Panc1 (cell line): ENCODE measurements around the gene ENAH. TPM values are rescaled to one million over a fixed set of nuclear protein-coding genes. Genes with fewer than 3 reads are reported as not detected.

ENCODE experiments used
- ATAC-seq: fragments of 200-7000 bp; cut with Tn5 transposase; 2 replicates; pipeline ENCODE4 v1.9.1; 2020; ENCODE audit warnings: mild to moderate bottlenecking, moderate library complexity
- BruUV-seq: library from RNA; stranded (reverse); fragments of 400-500 nt; replicated peaks from 2 replicates; lab custom pipeline; 2021; lab: Mats Ljungman, UMichigan
- CTCF ChIA-PET: fragments of 300-600 bp; sonication (Branson Sonifier 250); formaldehyde crosslinking; loops from one replicate; lab custom pipeline; 2022; ENCODE audit warnings: antibody characterized with exemption; lab: Charles Lee
- POLR2A ChIA-PET: fragments of 300-600 bp; sonication (Branson Sonifier 250); formaldehyde crosslinking; loops from one replicate; lab custom pipeline; 2022; ENCODE audit warnings: antibody characterized with exemption; lab: Charles Lee
- DNase-seq: peaks from one replicate; pipeline ENCODE4 v3.0.0-alpha.2; 2010; ENCODE audit warnings: low read depth, low spot score
- H3K27ac ChIP-seq: 2 replicates; pipeline ENCODE4 v1.5.1; 2011; ENCODE audit warnings: mild to moderate bottlenecking, low read length, inconsistent platforms
- H3K27me3 ChIP-seq: fragments of 200-500 bp; sonication (Bioruptor generic); 2 replicates; pipeline ENCODE4 v1.6.0; 2014; ENCODE audit warnings: low read length, inconsistent platforms; ENCODE audit not compliant: control insufficient read depth, insufficient read depth
- H3K36me3 ChIP-seq: fragments of 200-500 bp; sonication (Bioruptor generic); 2 replicates; pipeline ENCODE4 v1.5.1; 2014; ENCODE audit warnings: inconsistent platforms, mild to moderate bottlenecking, low read length, moderate library complexity; ENCODE audit not compliant: control insufficient read depth, insufficient read depth
- H3K4me1 ChIP-seq: 2 replicates; pipeline ENCODE4 v1.5.1; 2011; ENCODE audit warnings: inconsistent platforms, mild to moderate bottlenecking, low read length, moderate library complexity; ENCODE audit not compliant: control insufficient read depth, insufficient read depth
- H3K4me3 ChIP-seq, 2 experiments: 2 replicates each; pipeline ENCODE4 v1.5.1; 2011 to 2012; ENCODE audit warnings: low read depth in 2 of 2, low read length in 2 of 2, mild to moderate bottlenecking in 2 of 2, inconsistent platforms in 1 of 2, moderate library complexity in 1 of 2
- H3K9me3 ChIP-seq: fragments of 200-500 bp; sonication (Bioruptor generic); 2 replicates; pipeline ENCODE4 v1.5.1; 2014; ENCODE audit warnings: low read depth, mild to moderate bottlenecking, inconsistent platforms, low read length, moderate library complexity; ENCODE audit not compliant: control insufficient read depth, insufficient read depth
- CTCF ChIP-seq: fragments of 450-650 bp; IDR thresholded peaks from 2 replicates; pipeline ENCODE4 v1.5.1; 2017; ENCODE audit warnings: mild to moderate bottlenecking
- POLR2AphosphoS5 ChIP-seq: IDR thresholded peaks from 2 replicates; pipeline ENCODE4 v1.6.1; 2012; ENCODE audit warnings: mild to moderate bottlenecking, low read depth, low read length, moderate library complexity
- REST ChIP-seq, 2 experiments: IDR thresholded peaks; 2 replicates each; pipeline ENCODE4 v1.6.1; 2011 to 2012; ENCODE audit warnings: low read depth in 2 of 2, control low read depth in 1 of 2, low read length in 1 of 2, mild to moderate bottlenecking in 1 of 2, moderate library complexity in 1 of 2; ENCODE audit not compliant: insufficient read depth in 1 of 2
- SIN3A ChIP-seq: IDR thresholded peaks from 2 replicates; pipeline ENCODE4 v1.6.1; 2012; ENCODE audit warnings: low read depth, mild to moderate bottlenecking, low read length, moderate library complexity, borderline replicate concordance; ENCODE audit not compliant: insufficient read depth
- TCF7L2 ChIP-seq: IDR thresholded peaks from 2 replicates; pipeline ENCODE4 v1.6.1; 2011; ENCODE audit warnings: mild to moderate bottlenecking, low read depth, low read length, inconsistent platforms
- in situ Hi-C: cut with HindIII; loops from 2 replicates; pipeline ENCODE4 v1.10.0; 2016; ENCODE audit warnings: low sequenced_read_pairs, low pct_unique_long_range_greater_than_20kb
- intact Hi-C: fragments of 100-400 bp; cut with micrococcal nuclease; formaldehyde crosslinking; loops from one replicate; pipeline ENCODE4 v1.10.0; 2022; ENCODE audit not compliant: unreplicated experiment
- total RNA-seq: library from RNA; stranded (reverse); gene quantifications from one replicate; pipeline ENCODE4 v1.2.1, GENCODE V29; 2021; ENCODE audit not compliant: unreplicated experiment

ENAH gene
- total RNA-seq, 1 experiment from 2014 or later = 133 TPM

GRCh38 chr1:225479341-225479740 is 173.6 kb downstream of the ENAH start:
- CTCF ChIA-PET = interaction anchor here (0.7 kb wide), 1 partner anchor 374 kb away, joined by 9 read pairs; no protein-coding TSS in a partner anchor
- POLR2A ChIA-PET = interaction anchor here (0.7 kb wide), 1 partner anchor 28 kb away, joined by 3 read pairs; no protein-coding TSS in a partner anchor

GRCh38 chr1:225477296-225477911 is 175.5 kb downstream of the ENAH start:
- POLR2A ChIA-PET = no interaction called here
- TF ChIP-seq POLR2AphosphoS5 = no peak
- in situ Hi-C loops (no loop called here), intact Hi-C loops (loop anchor here (10.0 kb wide), 1 partner anchor 587 kb away; the partner anchor contains the start of gene H3-3A)
- Histone ChIP-seq H3K9me3 (no peaks in the 10 kb centered on the region), H3K4me3 (no peak overlapping the region), H3K27ac (no peak overlapping the region), H3K27me3 (no peaks in the 10 kb centered on the region), H3K4me1 (no peaks in the 10 kb centered on the region), H3K36me3 (no peaks in the 10 kb centered on the region)
- DNase-seq (no peak), ATAC-seq (no peak)
- CTCF ChIA-PET = no interaction called here
- no TSS peak for BruUV-seq

More at GRCh38 chr1:225479341-225479740, 173.6 kb downstream of the ENAH start:
- no peaks in the 10 kb centered on the region for H3K36me3 ChIP-seq
- no peak overlapping the region for H3K4me3 ChIP-seq
- H3K4me1 ChIP-seq = no peaks in the 10 kb centered on the region
- ATAC-seq (no peak), DNase-seq (no peak)
- no peak overlapping the region for H3K27ac ChIP-seq
- no TSS peak for BruUV-seq
- TF ChIP-seq TCF7L2 = no peak
- no peak for TF ChIP-seq CTCF
- no peak for TF ChIP-seq POLR2AphosphoS5
- TF ChIP-seq REST (IDR thresholded peaks at IDR 0.05; ENCODE audit: insufficient read depth in 1 of 2, low read depth in 2 of 2, low read length in 1 of 2) = no peak
- TF ChIP-seq SIN3A = no peak
- H3K27me3 ChIP-seq = no peaks in the 10 kb centered on the region
- in situ Hi-C loops (no loop called here), intact Hi-C loops (loop anchor here (10.0 kb wide), 1 partner anchor 585 kb away; the partner anchor contains the start of gene H3-3A)
- H3K9me3 ChIP-seq = no peaks in the 10 kb centered on the region

GRCh38 chr1:225476538-225476988 is 176.4 kb downstream of the ENAH start:
- TF ChIP-seq POLR2AphosphoS5 = no peak
- no peak for TF ChIP-seq SIN3A
- no peak for TF ChIP-seq CTCF
- TF ChIP-seq REST (IDR thresholded peaks at IDR 0.05; ENCODE audit: insufficient read depth in 1 of 2, low read depth in 2 of 2, low read length in 1 of 2) = no peak
- no peak for TF ChIP-seq TCF7L2
- ChIA-PET CTCF (interaction anchor here (0.6 kb wide), 1 partner anchor 644 kb away, joined by 3 read pairs; no protein-coding TSS in a partner anchor), POLR2A (no interaction called here)
- Histone ChIP-seq H3K4me1 (no peaks in the 10 kb centered on the region), H3K9me3 (no peaks in the 10 kb centered on the region), H3K4me3 (no peak overlapping the region), H3K27ac (no peak overlapping the region), H3K36me3 (no peaks in the 10 kb centered on the region), H3K27me3 (no peaks in the 10 kb centered on the region)
- no peak for DNase-seq
- no TSS peak for BruUV-seq
- intact Hi-C loops = loop anchor here (10.0 kb wide), 1 partner anchor 588 kb away; the partner anchor contains the start of gene H3-3A
- in situ Hi-C loops = no loop called here
- ATAC-seq = no peak
